ENCODE data around the gene BICC1.

- TF ChIP-seq, protein P1, sequence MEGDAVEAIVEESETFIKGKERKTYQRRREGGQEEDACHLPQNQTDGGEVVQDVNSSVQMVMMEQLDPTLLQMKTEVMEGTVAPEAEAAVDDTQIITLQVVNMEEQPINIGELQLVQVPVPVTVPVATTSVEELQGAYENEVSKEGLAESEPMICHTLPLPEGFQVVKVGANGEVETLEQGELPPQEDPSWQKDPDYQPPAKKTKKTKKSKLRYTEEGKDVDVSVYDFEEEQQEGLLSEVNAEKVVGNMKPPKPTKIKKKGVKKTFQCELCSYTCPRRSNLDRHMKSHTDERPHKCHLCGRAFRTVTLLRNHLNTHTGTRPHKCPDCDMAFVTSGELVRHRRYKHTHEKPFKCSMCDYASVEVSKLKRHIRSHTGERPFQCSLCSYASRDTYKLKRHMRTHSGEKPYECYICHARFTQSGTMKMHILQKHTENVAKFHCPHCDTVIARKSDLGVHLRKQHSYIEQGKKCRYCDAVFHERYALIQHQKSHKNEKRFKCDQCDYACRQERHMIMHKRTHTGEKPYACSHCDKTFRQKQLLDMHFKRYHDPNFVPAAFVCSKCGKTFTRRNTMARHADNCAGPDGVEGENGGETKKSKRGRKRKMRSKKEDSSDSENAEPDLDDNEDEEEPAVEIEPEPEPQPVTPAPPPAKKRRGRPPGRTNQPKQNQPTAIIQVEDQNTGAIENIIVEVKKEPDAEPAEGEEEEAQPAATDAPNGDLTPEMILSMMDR (IDR thresholded peaks at IDR 0.05): no peak
- no peak for TF ChIP-seq POLR2A (IDR thresholded peaks at IDR 0.05)
Measured at GRCh38 chr10:58642283-58642682, 129.6 kb downstream of the BICC1 start.
